Measurements from ENCODE around the gene KCNIP3.

GRCh38 chr2:95334916-95335641 is 37.9 kb downstream of the KCNIP3 start:
- TF ChIP-seq POLR2A (IDR thresholded peaks at IDR 0.05; ENCODE audit: low read depth, low read length) (no peak), POLR2AphosphoS5 (IDR thresholded peaks at IDR 0.05; ENCODE audit: low read depth, low read length) (no peak), PAX5 (IDR thresholded peaks at IDR 0.05; ENCODE audit: insufficient read depth, low read length, severe bottlenecking) (no peak)
